ENCODE measurements around the gene CACNA2D1.

GRCh38 chr7:82124445-82124844 lies 319.1 kb downstream of the CACNA2D1 start:
- TF ChIP-seq POLR2A (IDR thresholded peaks at IDR 0.05) (no peak), CTCF (IDR thresholded peaks at IDR 0.05) (no peak)
